DMS114 treated with DMSO at 0.1 percent for 48 hours (cell line): Measurements from ENCODE around the gene FAM135A.
"Not testable (repeated sequence)": the region's sequence is repeated elsewhere in the genome, so short reads cannot be mapped to it uniquely, and the experiment has no call there.

Experiments
- DNase-seq: peaks from one replicate; lab custom pipeline; 2025; ENCODE audit not compliant: unreplicated experiment; lab: John Stamatoyannopoulos, UW

Gene FAM135A

GRCh38 chr6:70396163-70396562 lies 17.1 kb upstream of the FAM135A start:
- DNase-seq = no peak

- DNase-seq = no peak
Measured at GRCh38 chr6:70396796-70397729, 16.2 kb upstream of the FAM135A start.

GRCh38 chr6:70398783-70399728 lies 14.3 kb upstream of the FAM135A start:
- DNase-seq = no peak

- DNase-seq = no peak
Measured at GRCh38 chr6:70404658-70405057, 8.7 kb upstream of the FAM135A start.

- no peak for DNase-seq
Measured at GRCh38 chr6:70409216-70409615, 4.1 kb upstream of the FAM135A start.

DNA sequence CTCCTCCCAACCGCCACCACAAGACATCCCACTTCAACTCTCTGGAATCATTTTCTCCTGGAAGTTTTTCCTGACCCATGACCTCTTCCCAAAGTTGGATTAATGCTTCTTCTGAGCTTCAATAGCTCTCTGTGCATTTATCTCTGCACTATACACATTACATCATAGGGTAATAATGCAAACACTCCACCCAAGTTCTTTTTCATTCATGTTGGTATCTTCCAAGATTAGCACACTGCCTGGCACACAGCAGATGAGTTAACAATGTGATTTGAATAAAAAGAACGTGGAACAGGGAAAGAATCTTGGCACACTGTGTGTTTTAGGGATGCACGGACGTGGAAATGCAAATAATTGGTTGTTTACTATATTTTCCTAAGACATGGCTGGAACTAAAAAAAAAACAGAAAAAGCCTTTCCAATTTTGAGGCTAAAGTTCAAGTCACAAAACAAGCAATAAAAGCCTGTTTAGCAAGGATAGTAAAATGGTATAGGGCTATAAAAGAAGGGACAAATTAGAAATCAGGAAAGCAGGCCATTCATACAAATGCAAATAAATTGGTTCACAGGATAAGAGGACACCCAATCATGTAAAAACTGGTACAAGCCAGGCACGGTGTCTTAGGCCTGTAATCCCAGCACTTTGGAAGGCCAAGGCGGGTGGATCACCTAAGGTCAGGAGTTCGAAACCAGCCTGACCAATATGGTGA lies 1.6 kb upstream of the FAM135A start:
- no peak for DNase-seq

DNA sequence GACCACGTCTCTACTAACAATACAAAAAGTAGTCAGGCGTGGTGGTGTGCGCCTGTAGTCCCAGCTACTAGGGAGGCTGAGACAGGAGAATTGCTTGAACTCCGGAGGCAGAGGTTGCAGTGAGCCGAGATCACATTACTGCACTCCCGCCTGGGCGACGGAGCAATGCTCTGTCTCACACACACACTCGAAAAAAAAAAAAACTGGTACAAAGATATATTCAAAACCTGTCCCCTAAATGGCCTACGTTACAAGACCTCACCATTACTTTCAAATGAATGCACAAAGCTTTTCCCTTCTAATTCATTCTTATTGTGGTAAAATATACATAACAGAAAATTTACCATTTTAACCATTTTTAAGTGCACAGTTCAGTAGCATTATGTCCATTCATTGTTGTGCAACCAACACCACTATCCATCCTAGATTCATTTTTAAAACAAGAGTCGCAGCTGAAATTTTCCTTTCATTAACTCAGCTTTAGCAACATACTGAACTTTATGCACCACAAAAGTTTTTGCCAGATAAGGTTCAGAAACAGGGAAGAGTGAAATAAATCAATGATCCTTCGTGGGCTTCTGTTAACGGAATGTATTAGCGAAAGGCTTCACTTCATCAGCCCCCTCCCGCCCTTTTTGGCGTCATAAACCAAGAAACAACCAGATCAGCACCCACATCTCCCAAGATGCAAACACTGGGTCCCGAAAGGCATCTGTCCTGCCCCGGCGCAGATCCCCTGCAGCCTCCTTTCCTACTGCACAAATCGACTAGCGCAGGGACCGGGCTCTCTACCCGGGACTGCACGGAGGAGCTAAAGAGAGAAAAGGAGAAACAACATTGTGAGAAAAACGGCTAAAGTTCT lies 825 bp upstream of the FAM135A start:
- no peak for DNase-seq

DNA sequence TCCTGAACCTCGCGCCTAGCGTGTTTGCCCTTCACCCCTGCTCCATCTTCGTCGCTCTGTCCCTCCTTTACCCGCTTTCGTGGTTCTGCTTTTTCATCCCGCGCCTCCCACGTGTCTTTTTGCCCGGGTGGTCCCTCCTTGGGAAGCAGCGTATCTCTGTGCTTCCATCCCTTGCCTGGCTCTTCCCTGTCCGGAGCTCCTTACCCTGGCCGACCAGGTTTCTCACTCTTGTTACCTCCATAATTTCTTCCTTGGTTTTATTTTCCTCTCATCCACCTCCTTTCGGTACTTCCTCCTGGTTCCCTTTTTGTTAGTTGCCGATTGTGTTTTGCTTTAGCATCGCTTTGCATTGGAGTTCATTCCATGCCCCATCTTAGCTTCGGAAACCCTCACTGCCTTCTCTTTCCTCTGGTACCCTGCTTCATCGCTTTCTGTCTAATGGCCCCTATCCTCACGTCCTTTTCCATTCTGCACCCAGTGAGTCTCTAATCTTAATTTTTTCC lies 735 bp downstream of the FAM135A start:
- DNase-seq = no peak

DNA sequence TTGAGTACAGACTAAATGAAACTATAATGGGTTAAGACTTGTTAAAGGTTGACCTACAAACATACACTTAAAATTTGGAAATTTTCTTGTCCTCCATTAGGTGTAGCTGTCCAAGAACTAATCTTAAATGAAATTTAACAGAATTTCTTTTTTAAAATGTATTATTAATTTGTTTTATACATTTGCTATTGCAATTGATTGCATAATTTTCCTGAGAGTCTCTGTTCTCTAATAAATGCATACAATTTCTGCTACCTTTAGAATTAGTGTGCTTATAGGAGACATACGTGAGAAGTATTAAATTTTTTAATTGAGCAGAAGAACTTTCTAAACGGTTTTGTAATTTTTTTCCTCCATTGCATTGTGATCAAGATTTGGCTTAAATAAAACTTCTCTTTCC lies 1.5 kb downstream of the FAM135A start:
- DNase-seq = no peak

- DNase-seq = no peak
Measured at GRCh38 chr6:70415247-70415646, 1.9 kb downstream of the FAM135A start.

GRCh38 chr6:70415660-70416059 lies 2.4 kb downstream of the FAM135A start:
- no peak for DNase-seq

DNA sequence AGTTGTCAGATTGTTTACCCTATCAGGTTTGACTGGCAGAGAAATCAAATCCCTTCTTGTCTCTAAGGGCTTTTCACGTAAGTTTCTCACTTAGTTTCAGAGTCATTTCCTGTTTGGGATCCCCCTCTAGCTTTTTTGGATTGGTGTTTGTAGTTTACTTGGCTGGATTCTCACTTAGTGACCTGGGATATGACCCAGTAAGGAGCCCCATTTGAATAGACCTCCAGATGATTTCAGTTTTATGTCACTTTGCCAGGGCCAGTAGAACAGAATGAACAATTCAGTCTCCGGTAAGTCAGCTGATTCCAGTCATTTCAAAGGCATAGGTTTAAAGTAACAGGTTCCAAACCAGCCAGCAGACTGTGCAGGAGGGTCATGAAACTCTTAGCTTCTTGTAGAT lies 8.2 kb downstream of the FAM135A start:
- DNase-seq = no peak

DNA sequence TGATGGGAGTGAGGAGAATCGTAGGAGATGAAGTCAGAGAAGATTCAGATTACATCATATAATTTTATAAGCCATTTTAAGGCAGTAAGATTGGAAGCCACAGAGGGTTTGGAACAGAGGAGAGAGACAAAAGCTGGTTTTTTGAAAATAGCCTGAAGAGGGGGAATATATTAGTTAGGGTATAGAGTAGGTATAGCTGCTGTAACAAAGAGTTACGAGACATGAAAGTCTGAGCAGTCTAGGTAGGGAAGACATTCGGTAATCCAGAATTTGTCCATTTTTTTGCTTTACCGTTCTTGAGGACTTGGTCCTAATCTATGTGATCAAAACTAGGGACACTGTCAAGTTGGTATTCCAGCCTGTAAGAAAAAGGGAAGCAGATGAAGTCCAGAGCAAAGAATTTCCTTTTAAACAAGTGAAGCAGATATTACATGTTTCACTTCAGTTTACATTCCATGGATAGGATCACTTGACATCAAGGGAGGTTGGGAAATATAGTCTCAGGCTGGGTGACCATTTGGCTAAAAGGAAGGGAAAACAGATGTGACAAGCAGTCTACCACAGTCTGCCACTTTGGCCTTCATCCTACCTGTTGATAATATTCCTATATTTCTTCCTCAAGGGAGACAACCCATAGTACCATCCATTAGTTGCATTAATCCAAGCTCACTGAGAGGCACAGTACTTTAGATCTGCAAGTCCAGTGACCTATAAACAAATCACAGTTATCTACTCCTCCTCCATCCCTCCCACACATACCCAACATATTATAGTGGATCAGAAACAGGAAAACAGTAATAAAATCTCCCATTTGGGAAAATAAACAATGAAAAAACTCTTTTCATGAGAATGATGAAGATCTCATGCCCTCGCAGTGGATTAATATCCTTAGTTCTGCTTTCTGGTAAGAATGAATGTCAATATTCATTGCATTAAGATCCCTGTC lies 10.2 kb downstream of the FAM135A start:
- DNase-seq = no peak

DNA sequence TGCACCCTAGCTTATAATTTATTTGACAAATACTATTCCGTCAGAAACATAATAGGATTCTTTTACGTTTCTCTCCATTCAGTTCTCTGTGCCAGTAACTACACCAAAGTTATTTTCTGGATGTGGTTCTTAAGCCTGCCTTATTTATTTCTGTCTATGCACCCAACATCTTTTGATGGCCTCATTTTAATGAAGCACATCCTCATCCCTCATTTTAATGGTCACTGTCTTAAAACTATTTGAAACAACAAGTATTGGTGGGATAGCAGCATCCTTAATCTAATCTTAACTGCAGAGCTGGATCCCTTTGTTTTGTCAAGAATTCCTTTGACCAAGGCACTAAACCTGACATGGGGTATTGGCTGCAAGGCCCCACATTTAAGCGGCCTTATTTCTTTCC lies 11.0 kb downstream of the FAM135A start:
- no peak for DNase-seq

GRCh38 chr6:70436320-70436719 lies 23.0 kb downstream of the FAM135A start:
- no peak for DNase-seq

GRCh38 chr6:70445001-70445400 lies 31.7 kb downstream of the FAM135A start:
- DNase-seq = no peak

DNA sequence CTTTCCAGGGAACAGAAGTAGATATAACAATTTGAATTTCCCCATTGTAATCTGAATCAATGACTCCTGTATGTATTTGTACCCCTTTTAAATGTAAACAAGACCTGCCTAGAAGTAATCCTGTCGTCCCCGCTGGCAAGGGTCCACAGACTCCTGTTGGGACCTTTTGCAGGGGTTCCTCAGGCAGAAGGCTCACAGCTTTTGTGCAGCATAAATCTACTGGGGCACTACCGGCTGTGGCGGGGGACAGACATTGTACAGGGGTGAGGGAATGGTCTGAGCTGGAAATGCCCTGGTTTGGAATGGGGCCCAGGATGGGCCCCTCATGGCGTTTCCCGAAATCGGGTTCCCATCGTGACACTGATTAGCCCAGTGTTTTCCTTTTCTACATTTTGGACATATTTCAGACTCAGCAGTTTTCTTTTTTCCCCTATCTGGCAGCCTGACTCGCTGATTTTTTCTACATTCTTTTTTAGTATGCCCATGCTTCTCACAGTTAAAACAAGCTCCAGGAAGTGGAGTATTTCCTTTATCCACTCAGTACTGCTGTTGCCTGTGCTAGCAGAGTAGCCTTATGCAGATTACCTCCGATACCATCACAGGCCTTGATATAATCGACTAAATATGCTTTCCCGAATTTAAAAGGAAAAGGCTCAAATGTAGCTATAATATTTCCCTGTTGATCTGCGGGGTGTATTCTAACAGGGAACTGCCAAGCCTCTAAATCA lies 34.2 kb downstream of the FAM135A start:
- not testable (repeated sequence) for DNase-seq

- not testable (repeated sequence) for DNase-seq
Measured at GRCh38 chr6:70453899-70454298, 40.6 kb downstream of the FAM135A start.
